SK-N-SH (cell line): ENCODE results near the gene BAG2. TPM values are rescaled to one million over a fixed set of nuclear protein-coding genes. Genes with fewer than 3 reads are reported as not detected.

Experiments used
- CTCF ChIA-PET: fragments of 300-600, 350-600 bp; formaldehyde crosslinking; extraction: SDS; loops from one replicate; lab custom pipeline; 2021; lab: Yijun Ruan, JAX
- POLR2A ChIA-PET: fragments of 350-600 bp; sonication (Branson Sonifier 250); formaldehyde crosslinking; extraction: SDS; loops from one replicate; lab custom pipeline; 2020; ENCODE audit warnings: antibody characterized with exemption, inconsistent platforms; lab: Yijun Ruan, JAX
- DNase-seq: peaks from one replicate; pipeline ENCODE4 v3.0.0; 2012
- H2AFZ ChIP-seq: fragments of 200-600 bp; sonication (generic); 2 replicates; pipeline ENCODE4 v1.8.1; 2016; ENCODE audit warnings: antibody characterized with exemption, mild to moderate bottlenecking, low read depth
- H3F3A ChIP-seq: fragments of 200-600 bp; sonication (generic); replicated peaks from 2 replicates; pipeline ENCODE3; 2016; ENCODE audit warnings: antibody characterized with exemption, mild to moderate bottlenecking; ENCODE audit not compliant: insufficient read depth
- H3K27ac ChIP-seq, 2 experiments: fragments of 200-500 bp in 1 of 2; fragments of 200-600 bp in 1 of 2; sonication (Bioruptor generic) in 1 of 2; sonication (generic), shearing (Covaris generic) in 1 of 2; 2 replicates each; pipeline versions ENCODE4 v1.5.1 to v1.6.1; 2014 to 2016; ENCODE audit warnings: low read depth in 2 of 2, inconsistent platforms in 1 of 2, low read length in 1 of 2, mild to moderate bottlenecking in 1 of 2, mixed read lengths in 1 of 2
- H3K27me3 ChIP-seq: fragments of 200-600 bp; sonication (generic), shearing (Covaris generic); 2 replicates; pipeline ENCODE4 v1.6.1; 2016; ENCODE audit warnings: mixed run types; ENCODE audit not compliant: insufficient read depth
- H3K36me3 ChIP-seq, 2 experiments: fragments of 200-500 bp in 1 of 2; fragments of 200-600 bp in 1 of 2; sonication (Bioruptor generic) in 1 of 2; sonication (generic) in 1 of 2; replicated peaks in 1 of 2; 2 replicates each; pipeline versions ENCODE3 to v1.5.1; 2014 to 2016; ENCODE audit warnings: low read length in 1 of 2, mild to moderate bottlenecking in 1 of 2; ENCODE audit not compliant: insufficient read depth in 2 of 2, control insufficient read depth in 1 of 2
- H3K4me1 ChIP-seq, 2 experiments: fragments of 200-500 bp in 1 of 2; fragments of 200-600 bp in 1 of 2; sonication (Bioruptor generic) in 1 of 2; sonication (generic), shearing (Covaris generic) in 1 of 2; 2 replicates each; pipeline versions ENCODE4 v1.5.1 to v1.6.1; 2014 to 2016; ENCODE audit warnings: low read depth in 1 of 2, low read length in 1 of 2, mixed run types in 1 of 2; ENCODE audit not compliant: insufficient read depth in 2 of 2, control insufficient read depth in 1 of 2
- H3K4me2 ChIP-seq: fragments of 200-600 bp; sonication (generic), shearing (Covaris generic); 2 replicates; pipeline ENCODE4 v1.6.1; 2017; ENCODE audit warnings: mixed run types
- H3K4me3 ChIP-seq, 2 experiments: fragments of 200-500 bp in 1 of 2; fragments of 200-600 bp in 1 of 2; sonication (Bioruptor generic) in 1 of 2; sonication (generic), shearing (Covaris generic) in 1 of 2; 2 replicates each; pipeline versions ENCODE4 v1.5.1 to v1.8.1; 2014 to 2016; ENCODE audit warnings: low read depth in 2 of 2, inconsistent platforms in 1 of 2, low read length in 1 of 2, mild to moderate bottlenecking in 1 of 2, mixed read lengths in 1 of 2, moderate library complexity in 1 of 2
- H3K79me2 ChIP-seq: fragments of 200-600 bp; sonication (generic); 2 replicates; pipeline ENCODE4 v1.8.1; 2017; ENCODE audit warnings: mild to moderate bottlenecking; ENCODE audit not compliant: insufficient read depth
- H3K9ac ChIP-seq: fragments of 200-600 bp; sonication (generic); 2 replicates; pipeline ENCODE4 v1.6.1; 2017; ENCODE audit warnings: mixed run types
- H3K9me2 ChIP-seq: fragments of 200-600 bp; sonication (generic); 2 replicates; pipeline ENCODE4 v1.6.1; 2017; ENCODE audit warnings: mixed run types
- H3K9me3 ChIP-seq: fragments of 200-600 bp; sonication (generic); 2 replicates; pipeline ENCODE4 v1.6.1; 2017; ENCODE audit warnings: mixed run types, mild to moderate bottlenecking, moderate library complexity
- H4K20me1 ChIP-seq: fragments of 200-600 bp; sonication (generic); 2 replicates; pipeline ENCODE4 v1.6.1; 2017; ENCODE audit warnings: mild to moderate bottlenecking, mixed run types; ENCODE audit not compliant: insufficient read depth
- CHD2 ChIP-seq: fragments of 150-350 bp; IDR thresholded peaks from 2 replicates; pipeline ENCODE4 v1.6.1; 2018; ENCODE audit warnings: low read length; ENCODE audit not compliant: partially characterized antibody
- CTCF ChIP-seq: fragments of 200-600 bp; sonication (generic); IDR thresholded peaks from 2 replicates; pipeline ENCODE4 v1.6.1; 2017; ENCODE audit warnings: antibody characterized with exemption, mild to moderate bottlenecking, moderate library complexity
- ELF1 ChIP-seq: IDR thresholded peaks from 2 replicates; pipeline ENCODE4 v1.4.0; 2012
- EZH2phosphoT487 ChIP-seq: fragments of 200-600 bp; sonication (generic); IDR thresholded peaks from 2 replicates; pipeline ENCODE4 v1.6.1; 2017; ENCODE audit warnings: low read depth, mixed run types, mild to moderate bottlenecking, antibody characterized with exemption, moderate library complexity, borderline replicate concordance
- FOSL2 ChIP-seq: IDR thresholded peaks from 2 replicates; pipeline ENCODE4 v1.4.0; 2012; ENCODE audit warnings: low read depth, mild to moderate bottlenecking, moderate library complexity, borderline replicate concordance
- GABPA ChIP-seq: IDR thresholded peaks from 2 replicates; pipeline ENCODE4 v1.4.0; 2012; ENCODE audit warnings: low read depth, mild to moderate bottlenecking
- NRF1 ChIP-seq: IDR thresholded peaks from 2 replicates; pipeline ENCODE4 v1.6.1; 2012; ENCODE audit warnings: low read depth, mild to moderate bottlenecking, low read length
- PBX3 ChIP-seq: IDR thresholded peaks from 2 replicates; pipeline ENCODE4; 2012
- POLR2AphosphoS5 ChIP-seq: IDR thresholded peaks from 2 replicates; pipeline ENCODE4 v1.6.1; 2012; ENCODE audit warnings: low read depth, low read length
- RAD21 ChIP-seq: IDR thresholded peaks from 2 replicates; pipeline ENCODE4 v1.6.1; 2012; ENCODE audit warnings: mild to moderate bottlenecking, low read length
- RCOR1 ChIP-seq: fragments of 150-350 bp; IDR thresholded peaks from 2 replicates; pipeline ENCODE4 v1.6.1; 2017; ENCODE audit warnings: antibody characterized with exemption, low read length
- TEAD4 ChIP-seq: IDR thresholded peaks from 2 replicates; pipeline ENCODE4 v1.4.0; 2012; ENCODE audit warnings: mild to moderate bottlenecking, borderline replicate concordance; ENCODE audit not compliant: insufficient read depth
- USF2 ChIP-seq: fragments of 150-350 bp; IDR thresholded peaks from 2 replicates; pipeline ENCODE4 v1.6.1; 2017; ENCODE audit warnings: antibody characterized with exemption, low read length, low read depth, borderline replicate concordance
- ZBTB33 ChIP-seq: IDR thresholded peaks from 2 replicates; pipeline ENCODE4 v1.4.0; 2012; ENCODE audit warnings: low read depth, borderline replicate concordance
- WGBS: methylation state at CpG from one replicate; pipeline ENCODE4 v1.1.6; 2017; ENCODE audit warnings: low lambda C conversion rate; 5-methylcytosine and 5-hydroxymethylcytosine counted together
- polyA plus RNA-seq, 3 experiments: library from polyadenylated mRNA; depleted of rRNA; stranded (reverse); fragments of >200 nt; gene quantifications; 2 replicates each; pipeline ENCODE4 v1.2.3, GENCODE V29; 2012
- TF ChIP-seq, protein P1 (sequence below): IDR thresholded peaks from 2 replicates; pipeline ENCODE4 v1.4.0; 2012; ENCODE audit warnings: low read depth, borderline replicate concordance

The BAG2 gene
- polyA plus RNA-seq, 1 of the 3 experiments (the other 2 are of a cell fraction), result 5.3 TPM

DNA sequence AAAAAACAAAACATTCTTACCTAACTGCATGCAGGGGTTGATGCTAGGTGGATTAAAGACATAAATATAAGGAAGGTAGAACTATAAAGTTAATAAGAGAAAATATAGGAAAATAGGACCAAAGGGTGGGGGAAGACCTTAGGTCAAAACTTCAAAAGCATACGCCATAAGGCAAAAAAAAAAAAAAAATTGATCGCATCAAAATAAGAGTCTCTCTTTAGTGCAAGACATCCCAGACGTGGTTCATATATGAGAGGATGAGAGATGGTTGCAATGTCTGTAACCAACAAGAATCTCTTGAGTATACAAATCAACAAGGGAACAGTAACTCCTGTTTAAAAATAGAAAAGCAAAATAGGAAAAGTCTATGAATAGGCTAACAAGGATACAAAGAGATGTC, 8.5 kb downstream of the BAG2 start (continued):
- TF ChIP-seq POLR2AphosphoS5 (no peak), ELF1 (no peak), TEAD4 (no peak), FOSL2 (no peak), NRF1 (no peak)
- TF ChIP-seq, all 33 proteins: peak for 0

- TF ChIP-seq TEAD4 (no peak), PBX3 (no peak), FOSL2 (no peak), CHD2 (no peak), CTCF (no peak), GABPA (no peak), ZBTB33 (no peak), RCOR1 (no peak), RAD21 (no peak), USF2 (no peak), EZH2phosphoT487 (no peak)
- TF ChIP-seq, protein P1, sequence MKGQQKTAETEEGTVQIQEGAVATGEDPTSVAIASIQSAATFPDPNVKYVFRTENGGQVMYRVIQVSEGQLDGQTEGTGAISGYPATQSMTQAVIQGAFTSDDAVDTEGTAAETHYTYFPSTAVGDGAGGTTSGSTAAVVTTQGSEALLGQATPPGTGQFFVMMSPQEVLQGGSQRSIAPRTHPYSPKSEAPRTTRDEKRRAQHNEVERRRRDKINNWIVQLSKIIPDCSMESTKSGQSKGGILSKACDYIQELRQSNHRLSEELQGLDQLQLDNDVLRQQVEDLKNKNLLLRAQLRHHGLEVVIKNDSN, result no peak
- Histone ChIP-seq H3K4me2 (no peak overlapping the region), H3K9me2 (no peaks in the 10 kb centered on the region), H3K9ac (no peak overlapping the region), H3K9me3 (no peaks in the 10 kb centered on the region), H3K27ac (0 out of 4 replicates have a peak overlapping the region, but pooled peaks of 1 of the 2 experiments have one; percentile 0), H3F3A (peaks cover 25% of the 10 kb centered on the region), H4K20me1 (no peaks in the 10 kb centered on the region), H3K79me2 (peaks cover 44% of the 10 kb centered on the region), H3K36me3 (peaks cover 57 to 58% of the 10 kb centered on the region in 2 experiments), H2AFZ (no peak overlapping the region), H3K27me3 (no peaks in the 10 kb centered on the region), H3K4me3 (no peak overlapping the region), H3K4me1 (no peaks in the 10 kb centered on the region; a peak in 1 of 4 replicates)
- ChIA-PET POLR2A (no interaction called here), CTCF (interaction anchor here (0.8 kb wide), 1 partner anchor 8 kb away, joined by 3 read pairs; no protein-coding TSS in a partner anchor)
- WGBS, result 97% methylated on average over 2 of the region's 2 CpGs
- DNase-seq, result no peak
Observed at GRCh38 chr6:57182017-57182432, 9.9 kb downstream of the BAG2 start.
